GM19240 (cell line): ENCODE results near the gene TANGO2.

Experiments
- DNase-seq: peaks from one replicate; pipeline ENCODE4 v3.0.0; 2011; ENCODE audit warnings: low spot score; ENCODE audit not compliant: insufficient read length

Gene TANGO2

DNA sequence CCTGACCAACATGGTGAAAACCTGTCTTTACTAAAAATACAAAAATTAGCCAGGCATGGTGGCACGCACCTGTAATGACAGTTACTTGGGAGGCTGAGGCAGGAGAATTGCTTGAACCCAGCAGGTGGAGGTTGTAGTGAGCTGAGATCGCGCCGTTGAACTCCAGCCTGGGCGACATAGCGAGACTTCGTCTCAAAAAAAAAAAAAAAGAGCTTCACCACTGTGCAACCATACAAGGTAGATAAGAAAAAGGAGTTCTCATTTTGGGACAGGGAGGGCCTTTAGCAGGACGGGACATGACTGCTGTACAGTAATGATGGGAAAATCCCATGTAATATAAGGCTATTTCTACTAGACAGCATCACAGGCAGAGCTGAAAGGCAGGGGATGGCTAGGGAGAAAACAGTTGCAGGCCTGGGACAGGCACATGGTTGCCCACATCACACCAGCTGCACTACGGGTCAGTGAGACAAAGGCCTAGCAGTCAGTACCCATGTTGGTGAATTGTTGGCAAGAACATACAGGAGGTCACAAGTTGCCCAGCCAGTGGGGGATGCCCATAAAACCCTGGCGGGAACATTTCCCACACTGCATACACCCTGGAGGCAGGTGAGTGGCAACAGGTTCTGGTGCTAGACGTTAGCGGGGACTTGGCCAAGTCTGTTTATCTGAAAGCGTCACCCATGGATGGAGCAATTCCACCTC is 5.4 kb downstream of the TANGO2 start:
- no peak for DNase-seq

DNA sequence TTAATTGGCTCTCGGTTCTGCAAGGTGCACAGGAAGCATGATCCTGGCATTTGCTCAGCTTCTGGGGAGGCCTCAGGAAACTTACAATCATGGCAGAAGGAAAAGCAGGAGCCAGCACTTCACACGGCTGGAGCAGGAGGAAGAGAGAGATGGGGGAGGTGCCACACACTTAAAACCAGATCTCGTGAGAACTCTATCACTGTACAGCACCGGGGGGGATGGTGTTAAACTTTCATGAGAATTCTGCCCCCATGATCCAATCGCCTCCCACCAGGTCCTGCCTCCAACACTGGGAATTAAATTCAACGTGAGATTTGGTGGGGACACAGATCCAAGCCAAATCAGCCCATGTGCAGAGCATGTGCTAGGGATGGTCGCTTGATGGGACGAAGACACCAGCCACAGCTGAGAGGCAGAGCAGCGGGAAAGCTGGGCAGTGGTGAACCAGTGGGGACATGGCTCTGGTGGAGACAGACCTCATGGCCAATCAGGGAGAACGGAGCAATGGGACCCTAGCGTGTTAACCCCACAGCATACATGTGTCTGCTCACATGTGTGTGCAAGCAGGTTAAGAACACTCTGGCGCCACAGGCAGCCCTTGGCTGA is 6.2 kb downstream of the TANGO2 start:
- no peak for DNase-seq

DNA sequence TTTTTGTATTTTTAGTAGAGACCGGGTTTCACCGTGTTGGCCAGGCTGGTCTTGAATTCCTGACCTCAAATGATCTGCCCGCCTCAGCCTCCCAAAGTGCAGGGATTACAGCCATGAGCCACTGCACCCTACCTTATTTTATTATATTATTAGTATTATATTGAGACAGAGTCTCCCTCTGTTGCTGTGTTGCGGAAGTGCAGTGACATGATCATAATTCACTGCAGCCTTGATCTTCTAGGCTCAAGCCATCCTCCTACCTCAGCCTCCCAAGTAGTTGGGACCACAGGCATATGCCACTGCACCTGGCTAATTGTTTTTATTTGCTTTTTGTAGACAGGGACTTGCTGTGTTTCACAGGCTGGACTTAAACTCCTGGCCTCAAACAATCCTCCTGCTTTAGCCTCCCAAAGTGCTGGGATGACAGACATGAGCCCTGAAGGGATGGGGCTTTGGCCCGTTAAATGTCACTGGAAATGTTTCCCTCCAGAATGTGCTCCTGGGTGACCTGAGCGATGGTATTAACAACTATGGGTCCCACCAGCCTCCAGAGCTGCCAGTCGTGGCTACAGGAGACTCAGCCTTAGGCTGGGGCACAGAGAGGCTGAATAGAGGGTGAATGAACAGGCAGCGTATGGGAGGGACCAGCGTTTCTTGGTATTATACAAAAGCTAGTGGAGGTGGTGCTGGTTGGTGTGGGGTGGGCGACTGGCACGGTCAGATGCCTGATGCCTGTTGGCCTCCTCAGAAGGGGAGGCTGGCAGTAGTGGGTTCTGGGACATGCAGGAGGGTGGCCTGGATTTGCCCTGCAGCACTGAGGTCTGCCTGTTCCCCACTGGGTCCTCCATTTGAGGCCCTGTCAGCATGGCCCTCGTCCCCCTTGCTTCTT is 7.3 kb downstream of the TANGO2 start:
- DNase-seq = no peak

DNA sequence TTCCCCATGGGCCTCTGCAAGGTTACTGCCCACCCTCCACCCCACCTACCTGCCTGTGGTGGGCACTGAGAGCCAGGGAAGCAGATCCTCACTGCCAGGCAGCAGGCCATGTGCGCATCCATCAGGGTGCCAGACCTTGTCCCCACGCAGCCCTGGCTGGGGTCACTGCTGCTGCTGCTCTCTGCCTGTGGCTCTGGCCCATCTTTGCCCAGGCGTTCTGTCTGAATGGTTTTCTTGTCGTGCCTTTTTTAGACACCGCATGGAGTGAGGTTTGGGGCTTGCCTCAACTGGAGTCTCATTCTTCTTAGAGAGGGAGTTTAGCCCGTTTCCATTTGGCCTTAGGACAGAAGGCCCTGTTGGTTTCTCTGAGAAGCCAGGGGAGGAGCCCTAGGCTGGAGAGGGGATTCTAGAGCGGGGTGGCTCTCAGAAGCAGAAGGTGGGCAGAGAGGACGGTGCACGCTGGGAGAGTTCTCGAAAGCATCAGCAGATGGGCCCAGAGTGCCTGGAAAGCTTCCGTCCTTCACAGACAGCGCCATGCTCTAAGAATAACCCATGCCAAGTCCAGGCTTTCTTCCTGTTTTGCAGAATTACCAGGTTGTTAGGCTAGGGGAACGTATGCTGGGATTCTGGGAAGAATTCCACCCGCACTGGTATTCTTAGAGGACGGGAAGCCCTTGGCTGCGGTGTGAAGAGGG is 8.1 kb downstream of the TANGO2 start:
- no peak for DNase-seq

DNA sequence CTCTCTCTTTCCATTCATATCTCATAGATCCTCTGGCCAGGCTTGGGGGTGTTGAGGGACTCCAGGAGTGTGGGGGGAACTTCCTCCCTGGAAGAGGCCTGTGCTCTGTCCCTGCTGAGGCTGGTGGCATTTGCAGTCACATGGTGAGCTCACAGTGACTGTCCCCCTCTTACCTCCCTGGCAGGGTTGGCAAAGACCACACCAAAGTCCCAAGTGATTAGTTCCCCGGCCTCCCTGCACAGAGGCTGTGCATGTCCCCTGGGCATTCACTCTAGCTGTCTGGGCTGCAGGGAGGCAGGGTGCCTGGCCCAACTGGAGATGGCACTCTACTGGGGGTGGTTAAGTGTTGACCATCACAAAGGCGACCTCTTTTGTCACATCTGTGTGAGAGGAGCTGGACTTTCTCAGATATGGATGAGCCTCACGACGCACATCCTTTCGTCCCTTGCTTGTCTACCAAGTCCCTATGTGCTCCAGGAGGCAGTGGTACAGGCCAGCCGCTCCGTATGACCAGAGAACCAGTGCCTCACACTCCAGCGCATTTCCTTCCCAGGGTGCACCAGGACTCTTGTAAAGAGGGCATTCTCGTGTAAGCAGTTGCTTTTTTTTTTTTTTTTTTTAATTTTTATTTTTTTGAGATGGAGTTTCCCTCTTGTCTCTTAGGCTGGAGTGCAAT is 8.8 kb downstream of the TANGO2 start:
- no peak for DNase-seq

DNA sequence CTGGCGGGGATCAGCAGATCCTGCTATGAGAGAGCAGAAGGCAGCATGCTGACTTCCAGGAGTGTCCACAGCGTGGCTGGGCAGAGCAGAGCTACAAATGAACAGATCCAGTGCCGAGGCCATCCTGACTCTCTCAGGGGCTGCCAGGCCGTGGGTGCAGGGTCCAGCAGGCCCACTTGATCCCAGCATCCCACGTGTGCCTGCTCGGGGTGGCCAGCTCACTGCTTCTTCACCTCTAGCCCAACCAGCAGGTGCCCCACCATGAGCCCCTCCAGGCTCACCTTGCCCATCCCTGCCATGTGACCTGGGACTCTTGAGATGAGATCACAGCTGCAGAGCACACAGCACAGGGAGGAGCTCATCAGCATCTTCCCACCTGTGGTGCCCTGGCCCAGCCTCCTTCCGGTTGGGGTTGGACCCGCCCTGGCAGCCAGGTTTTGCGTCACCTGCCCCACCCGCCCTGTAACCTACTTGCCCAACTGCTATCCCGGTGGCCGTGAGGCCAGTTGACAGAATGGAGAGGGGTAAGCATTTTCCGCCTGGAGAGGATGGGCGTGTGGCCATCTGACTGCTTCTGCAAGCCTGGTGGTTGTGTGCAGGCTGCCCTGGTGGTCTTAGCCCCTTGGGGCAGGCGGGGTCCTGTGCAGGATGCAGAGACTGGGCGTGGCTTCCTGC is 11.0 kb downstream of the TANGO2 start:
- DNase-seq = no peak

DNA sequence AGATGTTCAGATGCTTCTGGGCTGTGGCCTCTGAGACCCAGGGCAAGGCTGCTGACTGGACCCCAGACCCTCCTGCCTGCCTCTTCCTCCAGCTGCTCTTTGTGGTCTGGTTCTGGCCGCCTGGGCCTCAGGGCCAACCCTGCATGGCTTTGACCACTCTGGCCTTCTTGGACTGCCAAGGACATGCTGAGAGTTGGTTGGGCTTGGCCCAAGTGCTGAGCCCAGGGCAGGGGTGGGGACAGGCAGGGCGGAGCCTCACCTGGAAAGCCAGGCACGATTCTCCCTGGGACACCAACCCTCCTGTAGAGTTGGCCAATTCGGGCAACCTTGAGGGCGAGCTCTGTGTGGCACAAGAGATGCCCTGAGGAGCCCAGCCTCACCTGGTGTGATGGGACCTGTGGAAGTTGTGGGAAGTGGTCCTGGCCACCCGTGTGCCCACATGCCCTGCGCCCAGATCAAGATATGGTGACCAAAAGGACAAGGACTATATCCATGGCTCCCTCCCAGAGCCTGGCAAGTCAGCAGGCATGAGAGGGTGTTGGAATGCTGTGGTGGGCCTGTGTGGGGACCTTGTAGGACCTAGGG is 11.6 kb downstream of the TANGO2 start:
- no peak for DNase-seq

DNA sequence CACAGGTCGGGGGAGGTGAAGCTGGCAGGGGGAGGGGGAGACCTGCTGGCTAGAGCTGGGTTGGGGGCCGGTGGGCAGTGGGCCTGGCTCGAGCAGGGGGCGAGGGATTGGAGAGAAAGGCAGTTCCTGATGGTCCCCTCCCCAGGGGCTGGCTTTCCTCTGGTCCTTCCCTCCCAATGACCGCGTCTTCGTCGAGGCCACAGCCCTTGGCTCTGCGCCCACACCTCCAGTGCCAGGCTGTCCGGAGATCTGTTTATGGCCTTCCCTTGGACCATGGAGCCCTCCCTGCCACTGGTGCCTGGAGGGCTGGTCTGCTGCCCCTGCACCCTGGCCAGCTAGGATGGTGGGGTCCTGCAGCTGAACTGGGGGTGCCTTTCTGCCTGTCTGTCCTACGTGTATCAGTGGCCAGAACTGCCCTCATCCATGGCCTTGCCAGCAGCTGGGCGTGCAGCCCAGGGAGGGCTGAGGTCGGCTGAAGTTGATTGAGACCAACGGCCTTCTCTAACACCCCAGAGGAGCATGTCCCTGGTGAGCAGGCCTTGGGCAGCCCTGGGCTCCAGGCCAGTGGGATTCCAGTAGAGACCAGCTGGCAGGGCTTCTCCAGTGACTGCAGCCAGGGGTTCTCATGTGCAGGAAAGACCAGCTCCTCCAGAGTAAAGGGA is 12.3 kb downstream of the TANGO2 start:
- no peak for DNase-seq

DNA sequence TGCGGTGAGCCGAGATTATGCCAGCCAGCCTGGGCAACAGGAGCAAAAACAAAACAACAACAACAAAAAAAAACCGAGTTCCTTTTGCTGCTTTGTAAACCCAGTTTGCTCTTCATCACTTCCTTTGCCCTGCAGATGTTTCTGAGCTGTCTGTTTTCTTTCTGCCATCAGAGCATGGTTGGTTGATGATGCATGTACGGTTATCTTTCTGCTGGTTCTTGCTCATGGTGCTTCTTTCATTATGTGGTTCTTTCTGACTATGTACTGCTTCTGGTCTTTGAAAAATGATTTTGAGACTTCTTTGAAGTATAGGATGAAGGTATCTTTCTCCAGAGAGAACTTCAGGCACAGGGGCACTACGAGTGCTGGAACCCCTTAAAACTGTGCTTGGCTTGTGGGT is 13.2 kb downstream of the TANGO2 start:
- DNase-seq = no peak

DNA sequence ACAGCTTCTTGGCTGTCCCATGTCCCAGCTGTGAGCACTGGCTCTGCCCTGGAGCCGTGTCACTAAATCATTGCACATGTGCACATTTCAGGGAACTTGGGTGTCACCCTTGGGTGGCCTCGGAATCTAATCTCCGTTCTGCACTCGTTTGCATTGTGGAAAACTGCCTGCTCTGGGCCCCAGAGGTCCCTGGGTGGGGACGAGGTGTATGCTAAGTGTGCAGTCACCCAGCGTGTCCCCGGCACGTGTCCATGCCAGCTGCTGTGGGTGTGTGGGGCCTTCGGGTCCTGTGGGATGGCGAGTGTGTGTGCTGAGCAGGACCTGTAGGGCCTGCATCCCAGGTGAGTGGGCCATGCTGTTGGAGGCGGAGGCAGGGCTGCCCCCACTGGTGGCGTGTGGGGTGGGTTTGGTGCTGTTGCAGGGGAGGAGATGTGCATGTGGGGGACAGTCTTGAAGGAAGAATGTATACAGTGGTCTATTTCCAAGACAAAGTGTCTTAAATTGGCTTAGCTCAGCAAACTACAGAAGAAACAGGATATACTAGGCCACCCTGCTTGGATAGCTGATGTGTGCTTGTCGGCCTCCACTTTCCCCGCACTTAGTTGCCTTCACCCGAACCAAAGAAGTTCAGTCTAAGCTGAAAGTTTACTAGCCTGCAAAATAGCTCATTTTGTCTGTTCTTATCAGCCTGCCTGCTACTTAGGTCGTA is 14.6 kb downstream of the TANGO2 start:
- no peak for DNase-seq

DNA sequence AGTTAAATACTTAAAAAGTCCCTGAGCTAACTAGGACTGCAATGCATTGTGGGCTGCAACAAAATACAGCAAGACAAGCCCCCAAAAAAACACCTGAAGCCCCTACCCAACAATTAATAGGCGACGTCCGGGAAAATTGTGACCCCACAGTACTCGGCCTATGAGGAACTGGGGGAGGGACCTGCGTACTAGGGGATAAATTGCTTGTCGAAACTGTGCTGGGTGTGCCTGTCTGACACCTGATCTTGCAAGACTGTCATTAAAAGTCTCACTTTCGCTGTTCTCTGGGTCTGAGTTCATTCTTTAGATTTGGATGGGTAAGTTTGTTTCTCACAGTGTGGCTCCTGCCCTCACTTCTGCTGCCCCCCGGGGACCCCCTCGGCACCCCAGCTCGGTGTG is 15.2 kb downstream of the TANGO2 start:
- peak; percentile 60 for DNase-seq

DNA sequence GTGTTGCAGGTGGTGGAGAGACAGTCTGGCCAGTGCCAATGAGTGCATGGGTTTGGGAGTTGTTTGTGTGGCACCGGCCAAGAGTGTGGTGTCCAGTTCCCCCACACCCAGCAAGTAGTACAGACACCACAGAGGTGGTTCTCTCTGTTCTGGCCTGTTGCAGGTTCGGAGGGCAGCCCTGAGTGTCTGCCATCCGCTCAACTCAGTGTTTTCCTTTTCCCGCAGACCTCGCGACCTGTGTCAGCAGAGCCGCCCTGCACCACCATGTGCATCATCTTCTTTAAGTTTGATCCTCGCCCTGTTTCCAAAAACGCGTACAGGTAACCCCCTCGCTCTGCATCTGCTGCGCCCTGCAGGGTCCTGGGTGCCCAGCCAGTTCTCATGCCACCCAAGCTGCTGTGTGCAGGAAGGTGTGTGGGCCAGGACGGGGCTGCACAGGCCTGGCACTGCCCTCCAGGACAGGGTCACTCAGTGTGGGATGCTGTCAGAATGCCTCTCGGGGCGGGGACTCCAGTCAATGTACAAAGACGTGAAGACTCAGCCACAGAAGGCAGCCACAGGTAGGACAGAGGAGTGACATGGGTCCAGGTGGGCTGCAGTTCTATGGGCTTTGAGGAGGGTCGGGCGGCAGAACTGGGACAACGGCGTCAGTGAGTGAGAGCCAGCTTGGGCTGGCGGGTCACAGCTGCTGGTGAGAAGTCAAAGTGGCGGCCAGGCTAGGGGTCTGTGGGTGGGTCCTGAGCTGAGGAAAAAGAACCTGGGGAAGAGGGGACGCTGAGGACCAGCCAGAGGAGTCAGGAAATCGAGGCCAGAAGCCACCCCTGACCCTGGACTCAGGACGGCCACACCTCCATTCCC is 15.9 kb downstream of the TANGO2 start:
- DNase-seq = no peak

DNA sequence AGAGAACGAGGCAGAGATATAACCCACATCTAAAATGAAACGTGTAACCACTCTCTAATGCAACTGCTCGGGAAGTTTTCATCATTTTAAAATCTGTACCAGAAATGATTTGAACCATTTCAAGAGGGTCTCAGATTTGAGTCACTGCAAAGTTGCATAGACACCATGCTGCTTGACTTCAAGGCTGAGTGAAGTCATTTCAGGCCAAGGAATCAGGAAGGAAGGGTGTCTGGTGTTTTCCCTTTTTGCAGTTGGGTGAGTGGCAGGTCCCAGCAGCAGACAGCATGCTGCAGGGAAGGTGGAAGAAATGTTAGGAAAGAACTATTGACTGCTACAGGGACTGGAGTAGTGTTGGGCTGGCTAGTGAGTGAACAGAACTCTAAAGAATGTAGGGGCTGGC is 16.5 kb downstream of the TANGO2 start:
- no peak for DNase-seq

DNA sequence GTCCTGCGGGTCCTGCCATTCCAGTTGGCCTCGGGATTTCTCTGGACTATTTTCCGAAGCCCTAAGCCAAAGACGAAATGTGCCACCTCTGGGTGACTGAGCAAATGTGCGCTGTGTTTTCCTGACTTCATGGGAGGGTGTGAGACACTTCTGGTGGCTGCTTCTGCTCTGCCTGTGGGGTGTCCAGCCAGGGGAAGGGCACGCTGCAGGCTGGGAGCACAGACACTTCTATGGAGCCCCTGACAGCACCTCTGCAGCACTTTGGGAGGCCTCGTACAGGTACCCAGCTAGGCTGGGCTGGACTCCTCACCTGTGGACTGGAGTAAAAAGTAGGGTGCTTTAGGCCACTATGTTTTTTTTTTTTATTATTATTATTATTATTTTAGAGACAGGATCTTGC is 17.7 kb downstream of the TANGO2 start:
- DNase-seq = no peak

DNA sequence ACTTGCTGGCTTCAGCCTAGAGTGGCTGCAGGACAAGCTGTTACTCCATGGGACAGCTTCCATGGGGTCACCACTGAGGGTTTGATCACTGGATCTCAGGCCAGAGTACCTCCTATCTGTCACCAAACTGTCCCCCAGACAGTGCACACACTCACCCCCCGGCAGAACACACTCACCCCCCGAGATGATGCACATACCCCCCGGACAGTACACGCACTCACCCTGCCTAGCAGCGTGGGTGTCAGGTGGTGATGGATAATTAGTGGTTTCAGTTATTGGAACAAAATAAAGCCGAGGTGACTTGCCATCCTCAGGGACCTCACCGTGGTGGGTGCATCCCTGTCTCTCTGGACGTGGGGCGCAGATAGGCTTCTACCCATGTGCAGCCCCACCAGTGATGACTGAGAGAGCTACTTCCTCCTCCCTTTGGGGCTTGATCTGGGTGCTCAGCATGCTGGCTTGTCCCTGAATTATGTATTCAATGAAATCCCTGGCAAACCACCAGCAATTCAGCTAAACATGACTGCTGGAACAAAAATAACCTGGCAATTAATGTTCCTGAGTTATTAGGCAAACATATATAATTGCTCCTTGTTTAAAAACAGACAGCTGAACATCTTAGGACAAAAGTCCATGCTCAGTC is 18.9 kb downstream of the TANGO2 start:
- no peak for DNase-seq

DNA sequence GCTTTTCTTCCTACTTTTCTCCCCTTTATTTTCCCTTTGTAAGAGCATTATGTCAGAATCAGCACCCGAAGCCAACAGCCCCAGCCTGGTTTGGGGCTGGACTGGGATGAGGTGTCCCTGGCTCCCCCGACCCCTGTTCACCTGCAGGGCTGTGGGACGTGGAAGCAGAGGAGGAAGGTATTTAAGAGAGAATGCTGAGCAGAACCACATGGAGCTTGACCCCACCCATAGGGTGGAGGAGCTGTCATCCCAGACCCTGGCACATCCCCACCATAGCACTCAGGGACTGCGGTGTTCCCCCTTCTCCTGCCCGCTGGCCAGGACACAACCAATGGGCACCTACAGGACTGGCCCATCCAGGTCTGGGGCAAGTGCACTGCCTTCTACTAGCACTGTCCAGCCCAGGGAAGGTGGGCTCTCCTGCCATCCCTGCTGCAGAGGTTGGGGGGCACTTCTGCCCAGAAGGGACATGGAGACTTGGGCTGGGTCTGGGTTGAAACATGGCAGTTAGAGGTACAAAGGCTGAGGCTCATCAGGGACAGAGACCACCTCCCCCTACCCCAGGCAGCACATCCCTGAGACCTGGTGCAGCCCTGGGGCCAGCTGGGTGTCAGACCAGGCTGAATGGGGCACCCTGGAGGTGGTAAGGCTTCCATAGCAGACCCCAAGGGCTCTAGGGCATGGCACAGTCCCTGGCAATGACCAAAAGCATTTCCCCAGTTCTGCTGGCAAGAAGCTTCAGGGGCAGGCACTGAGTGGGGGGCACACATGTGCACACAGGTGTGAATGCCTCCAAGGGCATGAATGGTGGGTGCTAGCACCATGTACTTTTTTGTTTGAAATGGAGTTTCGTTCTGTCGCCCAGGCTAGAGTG is 19.7 kb downstream of the TANGO2 start:
- DNase-seq = no peak
